DMS114 treated with DMSO at 0.1 percent for 48 hours (cell line): Measurements from ENCODE around the gene TUT1.
"Not testable (repeated sequence)": the region's sequence is repeated elsewhere in the genome, so short reads cannot be mapped to it uniquely, and the experiment has no call there.

ENCODE experiments used
- DNase-seq: peaks from one replicate; lab custom pipeline; 2025; ENCODE audit not compliant: unreplicated experiment; lab: John Stamatoyannopoulos, UW

TUT1 gene

GRCh38 chr11:62591448-62592145 lies at the start of gene TUT1:
Gene TUT1, minus strand, starts transcription at chr11:62591523. Its CDS starts 38 bp downstream, at chr11:62591485.
- DNase-seq: peak; percentile 99

- DNase-seq: no peak
Observed at GRCh38 chr11:62632492-62632891, 41.2 kb upstream of the TUT1 start.

GRCh38 chr11:62627713-62628112 lies 36.4 kb upstream of the TUT1 start:
- peak; percentile 26 for DNase-seq

GRCh38 chr11:62622476-62623089 lies 31.3 kb upstream of the TUT1 start:
- no peak for DNase-seq

- DNase-seq: peak; percentile 97
Observed at GRCh38 chr11:62621567-62622470, 30.5 kb upstream of the TUT1 start, which contains the start of gene B3GAT3. Gene B3GAT3, minus strand, starts transcription at chr11:62621986. Its CDS starts 39 bp downstream, at chr11:62621947.

- no peak for DNase-seq
Observed at GRCh38 chr11:62621027-62621566, 29.8 kb upstream of the TUT1 start.

- not testable (repeated sequence) for DNase-seq
Observed at GRCh38 chr11:62616957-62617356, 25.6 kb upstream of the TUT1 start.

- no peak for DNase-seq
Observed at GRCh38 chr11:62615521-62615920, 24.2 kb upstream of the TUT1 start.

GRCh38 chr11:62614275-62614674 lies 23.0 kb upstream of the TUT1 start:
- no peak for DNase-seq

- DNase-seq: no peak
Observed at GRCh38 chr11:62613291-62613778, 22.0 kb upstream of the TUT1 start.

- peak; percentile 49 for DNase-seq
Observed at GRCh38 chr11:62612366-62613290, 21.3 kb upstream of the TUT1 start, which contains the start of the genes EML3 and ROM1. Gene EML3, minus strand, starts transcription at chr11:62612775. Its CDS starts 318 bp downstream, at chr11:62612457. Gene ROM1, plus strand, starts transcription at chr11:62613257. Its CDS starts 25 bp downstream, at chr11:62613282.

GRCh38 chr11:62611705-62612365 lies 20.5 kb upstream of the TUT1 start:
- no peak for DNase-seq

GRCh38 chr11:62610814-62611704 lies 19.7 kb upstream of the TUT1 start:
- DNase-seq: no peak

GRCh38 chr11:62610403-62610802 lies 19.1 kb upstream of the TUT1 start:
- DNase-seq: no peak

- DNase-seq: no peak
Observed at GRCh38 chr11:62608776-62609175, 17.5 kb upstream of the TUT1 start.

GRCh38 chr11:62607714-62608113 lies 16.4 kb upstream of the TUT1 start:
- DNase-seq: no peak

- no peak for DNase-seq
Observed at GRCh38 chr11:62605902-62606301, 14.6 kb upstream of the TUT1 start.

- DNase-seq: no peak
Observed at GRCh38 chr11:62605467-62605866, 14.1 kb upstream of the TUT1 start.
